Measurements from ENCODE around the gene SKIDA1.

DNA sequence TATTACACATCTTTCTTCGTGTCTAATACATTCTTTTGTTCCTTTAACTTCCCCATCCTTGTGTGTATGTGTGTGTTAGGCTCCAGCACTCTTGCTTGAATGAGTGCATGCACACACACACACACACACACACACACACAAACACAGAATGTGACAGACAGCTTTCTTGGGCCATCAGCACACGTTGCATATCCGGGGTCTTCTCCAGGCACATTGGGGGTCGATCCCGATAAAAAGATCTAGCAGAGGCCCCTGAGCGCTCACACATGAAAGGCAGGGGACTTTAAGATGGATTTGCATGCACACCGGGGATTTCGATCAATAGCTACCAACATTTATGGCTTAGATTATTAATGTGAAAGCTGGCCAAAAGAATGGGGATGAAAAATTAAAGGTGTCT lies 4.5 kb downstream of the SKIDA1 start:
- no peak for TF ChIP-seq CTCF (conservative IDR thresholded peaks at IDR 0.05 in 1 of 2, IDR thresholded peaks at IDR 0.05 in 1 of 2; ENCODE audit: low read depth in 1 of 2, low read length in 2 of 2)
- TF ChIP-seq EZH2 (IDR thresholded peaks at IDR 0.05; ENCODE audit: low read length, missing control alignments): no peak
